Measurements from ENCODE around the gene IDH2. TPM values are rescaled to one million over a fixed set of nuclear protein-coding genes. Genes with fewer than 3 reads are reported as not detected.

The IDH2 gene
- polyA plus RNA-seq, 1 donor (not counting 4 experiments of a cell fraction or from before 2014, with no cell fraction given): 27.9 TPM

- Histone ChIP-seq H3K9me3 (ENCODE audit: control insufficient read depth, low read depth, low read length) (no peaks in the 10 kb centered on the region), H3K9me1 (ENCODE audit: control insufficient read depth, extremely low read depth, insufficient read depth, low read length) (no peaks in the 10 kb centered on the region), H3K27ac (ENCODE audit: control insufficient read depth, insufficient read depth, low read length) (no peak overlapping the region), H2AFZ (ENCODE audit: control insufficient read depth, low read length) (no peak overlapping the region), H3K9ac (ENCODE audit: control insufficient read depth, extremely low read depth, insufficient read depth, low read length) (no peak overlapping the region), H3K79me2 (ENCODE audit: control insufficient read depth, insufficient read depth, low read length) (no peaks in the 10 kb centered on the region), H3K36me3 (ENCODE audit: control insufficient read depth in 2 of 2, extremely low read depth in 1 of 2, insufficient read depth in 2 of 2, low read length in 2 of 2) (peaks cover 3 to 10% of the 10 kb centered on the region in 2 experiments), H3K27me3 (ENCODE audit: control insufficient read depth, extremely low read depth, insufficient read depth, low read length) (no peaks in the 10 kb centered on the region), H4K20me1 (ENCODE audit: control insufficient read depth, extremely low read depth, insufficient read depth, low read length) (no peaks in the 10 kb centered on the region), H3K4me3 (ENCODE audit: control insufficient read depth in 2 of 3, extremely low read depth in 1 of 3, insufficient read depth in 2 of 3, low read depth in 1 of 3, low read length in 3 of 3) (no peak overlapping the region), H3K4me2 (ENCODE audit: control insufficient read depth, extremely low read depth, insufficient read depth, low read depth, low read length) (no peak overlapping the region), H3K4me1 (ENCODE audit: control insufficient read depth, extremely low read depth, insufficient read depth, low read length) (no peaks in the 10 kb centered on the region)
- TF ChIP-seq CTCF (optimal IDR thresholded peaks at IDR 0.05 in 1 of 3, IDR thresholded peaks at IDR 0.05 in 1 of 3, conservative IDR thresholded peaks at IDR 0.05 in 1 of 3; ENCODE audit: extremely low read depth in 1 of 3, insufficient read depth in 2 of 3, low read length in 3 of 3) (no peak), EZH2 (IDR thresholded peaks at IDR 0.05; ENCODE audit: low read length) (no peak)
- FAIRE-seq: no peak
- dilution Hi-C loops (cut with MboI; ENCODE audit: extremely low pct_ligation_motif_present, low sequenced_read_pairs): no loop called here
- DNase-seq (ENCODE audit: low read depth, low spot score): no peak
These were observed 17.3 kb downstream of the IDH2 start for GRCh38 chr15:90084876-90085423.

GRCh38 chr15:90083954-90084607 is 18.2 kb downstream of the IDH2 start:
- dilution Hi-C loops (cut with MboI; ENCODE audit: extremely low pct_ligation_motif_present, low sequenced_read_pairs): no loop called here
- Histone ChIP-seq H3K9ac (ENCODE audit: control insufficient read depth, extremely low read depth, insufficient read depth, low read length) (no peak overlapping the region), H3K79me2 (ENCODE audit: control insufficient read depth, insufficient read depth, low read length) (no peaks in the 10 kb centered on the region), H3K4me2 (ENCODE audit: control insufficient read depth, extremely low read depth, insufficient read depth, low read depth, low read length) (no peak overlapping the region), H3K4me1 (ENCODE audit: control insufficient read depth, extremely low read depth, insufficient read depth, low read length) (no peaks in the 10 kb centered on the region), H4K20me1 (ENCODE audit: control insufficient read depth, extremely low read depth, insufficient read depth, low read length) (no peaks in the 10 kb centered on the region), H3K27me3 (ENCODE audit: control insufficient read depth, extremely low read depth, insufficient read depth, low read length) (no peaks in the 10 kb centered on the region), H3K9me1 (ENCODE audit: control insufficient read depth, extremely low read depth, insufficient read depth, low read length) (no peaks in the 10 kb centered on the region), H3K9me3 (ENCODE audit: control insufficient read depth, low read depth, low read length) (no peaks in the 10 kb centered on the region), H2AFZ (ENCODE audit: control insufficient read depth, low read length) (no peak overlapping the region), H3K4me3 (ENCODE audit: control insufficient read depth in 2 of 3, extremely low read depth in 1 of 3, insufficient read depth in 2 of 3, low read depth in 1 of 3, low read length in 3 of 3) (no peak overlapping the region), H3K27ac (ENCODE audit: control insufficient read depth, insufficient read depth, low read length) (no peak overlapping the region), H3K36me3 (ENCODE audit: control insufficient read depth in 2 of 2, extremely low read depth in 1 of 2, insufficient read depth in 2 of 2, low read length in 2 of 2) (peaks cover 3 to 13% of the 10 kb centered on the region in 2 experiments)
- FAIRE-seq (no peak), DNase-seq (ENCODE audit: low read depth, low spot score) (no peak)
- TF ChIP-seq EZH2 (IDR thresholded peaks at IDR 0.05; ENCODE audit: low read length) (no peak), CTCF (optimal IDR thresholded peaks at IDR 0.05 in 1 of 3, IDR thresholded peaks at IDR 0.05 in 1 of 3, conservative IDR thresholded peaks at IDR 0.05 in 1 of 3; ENCODE audit: extremely low read depth in 1 of 3, insufficient read depth in 2 of 3, low read length in 3 of 3) (no peak)
